Measurements from ENCODE around the gene AGAP2.

AGAP2 gene

GRCh38 chr12:57767876-57768275 lies 29.3 kb upstream of the AGAP2 start:
- no peak for DNase-seq (ENCODE audit: low read depth in 2 of 2)

GRCh38 chr12:57767305-57767698 lies 28.8 kb upstream of the AGAP2 start:
- no peak for DNase-seq (ENCODE audit: low read depth in 2 of 2)

DNA sequence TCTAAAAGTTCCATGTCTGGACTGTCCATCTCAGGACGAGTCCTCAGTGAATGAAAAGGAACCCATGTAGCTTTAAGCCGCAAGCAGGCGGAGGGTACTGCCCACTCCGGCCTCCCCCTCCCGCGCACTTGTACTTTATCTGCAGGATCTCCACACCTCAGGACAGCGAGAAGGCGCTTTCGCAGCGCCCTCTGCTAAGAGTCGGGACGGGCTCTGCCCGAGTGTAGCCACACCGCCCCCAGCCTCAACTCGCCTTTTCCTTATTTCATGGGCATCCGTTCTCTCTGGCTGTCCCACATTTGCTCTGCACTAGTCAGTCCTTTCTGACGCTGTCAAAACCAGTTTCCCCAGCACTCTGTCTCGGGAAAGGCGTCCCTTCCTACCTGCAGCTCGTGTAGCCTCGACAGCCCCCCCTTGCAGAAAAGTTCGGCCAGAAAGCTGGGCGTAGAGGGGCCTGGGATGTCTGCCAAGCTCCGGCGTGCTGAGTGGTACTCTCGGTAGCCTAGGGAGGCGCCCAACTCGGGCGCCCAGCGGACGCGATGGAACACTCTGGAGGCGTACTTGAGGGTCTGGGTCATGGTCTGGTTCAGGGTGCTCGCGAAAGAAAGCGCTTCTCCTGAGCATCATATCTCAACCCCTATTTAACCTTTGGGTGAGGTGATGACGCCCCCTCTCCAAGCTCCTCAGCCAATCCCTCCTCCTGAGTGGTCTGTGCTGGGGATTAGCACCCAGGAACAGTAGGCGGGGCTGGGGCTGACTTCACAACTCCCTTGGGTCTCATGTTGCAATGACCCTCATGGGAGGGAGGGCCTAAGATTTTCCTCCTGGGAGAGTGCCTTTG lies 28.1 kb upstream of the AGAP2 start, which contains the start of gene CYP27B1:
CYP27B1 (minus strand) TSS at position 615 of the 841 bp plus-strand sequence; CDS start at position 578, 37 bp downstream.
- no peak for DNase-seq (ENCODE audit: low read depth in 2 of 2)

- no peak for DNase-seq (ENCODE audit: low read depth in 2 of 2)
Measured at GRCh38 chr12:57765698-57766463, 27.3 kb upstream of the AGAP2 start.

DNA sequence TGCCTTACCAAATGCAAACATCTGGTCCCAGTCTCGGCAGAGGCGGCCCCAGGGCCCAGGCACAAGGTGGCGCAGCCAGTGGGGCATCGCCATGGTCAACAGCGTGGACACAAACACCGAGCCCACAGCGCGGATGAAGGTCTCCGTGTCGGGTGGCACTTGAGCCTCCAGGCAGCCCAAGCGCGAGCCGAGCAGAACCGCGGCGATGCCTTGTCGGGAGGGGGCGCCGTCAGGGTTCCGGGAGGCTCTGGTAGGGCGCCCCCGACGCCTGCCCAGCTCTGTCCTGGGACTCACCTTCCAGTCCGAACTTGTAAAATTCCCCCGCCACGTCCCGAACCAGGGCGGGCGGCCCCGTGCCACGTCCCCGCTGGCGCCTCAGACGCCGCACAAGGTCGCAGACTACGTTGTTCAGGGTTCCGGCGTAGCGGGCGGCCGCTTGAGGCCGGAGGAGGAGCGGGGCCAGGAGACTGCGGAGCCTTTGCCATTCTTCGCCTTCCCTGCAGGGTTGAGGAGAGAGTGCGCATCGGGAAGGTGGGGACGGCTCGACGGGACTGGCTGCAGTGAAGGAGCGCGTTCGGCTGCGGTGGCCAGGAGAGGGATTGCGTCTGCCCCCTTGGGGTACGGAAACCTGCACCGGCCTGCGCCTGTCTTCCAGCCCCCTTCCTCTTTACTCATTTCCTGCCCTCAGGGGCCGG lies 26.6 kb upstream of the AGAP2 start:
- DNase-seq (ENCODE audit: low read depth in 2 of 2): no peak

DNA sequence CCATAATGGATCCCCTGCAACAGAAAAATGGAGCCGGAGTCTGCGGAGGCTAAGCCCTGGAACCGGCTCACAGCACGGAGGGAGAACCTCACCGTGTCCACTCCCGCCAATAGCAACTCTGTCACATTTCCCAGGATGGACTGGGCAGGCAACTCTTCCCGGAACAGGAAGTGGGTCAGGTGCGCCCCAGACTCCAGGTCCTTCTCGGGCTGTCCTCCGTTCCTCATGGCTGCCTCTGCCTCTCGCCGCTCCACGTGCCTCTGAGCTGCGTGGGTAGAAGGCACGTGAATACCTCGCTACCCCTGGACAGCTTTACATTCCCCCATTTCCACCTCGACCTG lies 26.1 kb upstream of the AGAP2 start:
- DNase-seq (ENCODE audit: low read depth in 2 of 2): no peak

DNA sequence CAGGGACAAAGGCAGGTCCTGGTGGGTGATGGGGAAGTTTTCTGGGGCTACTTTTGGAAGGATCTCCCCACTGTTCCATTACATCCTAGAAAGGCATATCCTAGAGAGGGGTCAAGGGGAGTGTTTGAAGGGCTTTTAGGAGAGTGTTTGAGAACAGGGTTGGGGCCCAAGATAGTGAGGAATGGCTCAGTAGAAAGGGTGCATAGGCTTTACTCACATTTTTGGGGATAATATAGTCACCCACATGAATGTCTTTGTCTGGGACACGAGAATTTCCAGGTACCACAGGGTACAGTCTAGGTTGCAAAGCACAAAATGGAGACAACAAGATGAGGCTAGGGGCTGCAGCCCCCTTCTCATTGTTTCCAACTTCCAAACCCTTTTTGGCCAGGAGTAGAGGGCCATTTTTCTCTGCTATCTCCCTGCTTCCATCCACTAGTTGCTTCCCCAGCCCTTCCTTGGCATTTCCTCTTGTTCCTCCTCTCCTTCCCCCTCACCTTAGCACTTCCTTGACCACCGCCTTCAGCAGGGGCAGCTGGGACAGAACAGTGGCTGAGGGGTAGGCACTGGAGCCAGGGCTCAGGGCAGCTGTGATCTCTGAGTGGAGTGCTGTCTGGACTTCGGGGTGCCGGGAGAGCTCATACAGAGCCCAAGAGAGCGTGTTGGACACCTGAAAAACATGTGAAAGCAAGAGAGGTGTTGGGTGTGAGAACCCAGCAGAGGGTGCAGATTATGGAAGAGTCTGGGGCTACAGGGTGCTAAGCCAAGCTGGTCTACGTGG lies 25.5 kb upstream of the AGAP2 start:
- no peak for DNase-seq (ENCODE audit: low read depth in 2 of 2)

- DNase-seq (ENCODE audit: low read depth in 2 of 2): no peak
Measured at GRCh38 chr12:57762463-57762862, 23.9 kb upstream of the AGAP2 start.

- DNase-seq (ENCODE audit: low read depth in 2 of 2): no peak
Measured at GRCh38 chr12:57761391-57761998, 23.0 kb upstream of the AGAP2 start.

DNA sequence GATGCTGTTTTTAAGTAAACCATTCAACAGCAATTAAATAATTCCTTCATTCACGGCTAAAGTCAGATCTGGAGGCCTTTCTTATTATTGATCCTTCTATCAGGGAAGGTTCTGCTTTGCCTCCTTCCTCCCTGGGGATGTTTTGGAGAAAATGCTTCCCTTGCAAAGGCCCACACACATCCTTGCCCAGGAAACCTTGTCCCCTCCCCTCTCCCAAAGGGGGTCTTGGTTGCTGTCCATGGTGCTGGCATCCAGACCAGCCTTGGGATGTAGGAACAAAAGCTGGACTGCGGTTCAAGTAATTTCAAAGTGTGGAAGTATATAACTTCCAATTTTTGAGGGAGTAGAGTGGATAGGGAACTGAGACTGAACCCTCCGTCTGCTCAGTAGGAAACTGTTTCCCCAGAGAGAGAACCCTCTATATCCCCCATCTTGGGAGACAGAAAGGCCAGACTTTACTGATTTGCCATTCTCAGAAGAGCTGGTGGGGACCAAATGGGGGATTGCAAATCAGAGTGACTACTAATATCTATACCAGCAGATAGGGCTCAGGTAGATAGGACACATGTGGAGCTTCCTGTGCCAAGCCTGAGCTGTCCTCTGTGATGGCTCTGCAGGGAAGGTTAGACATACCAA lies 21.9 kb upstream of the AGAP2 start:
- no peak for DNase-seq (ENCODE audit: low read depth in 2 of 2)

DNA sequence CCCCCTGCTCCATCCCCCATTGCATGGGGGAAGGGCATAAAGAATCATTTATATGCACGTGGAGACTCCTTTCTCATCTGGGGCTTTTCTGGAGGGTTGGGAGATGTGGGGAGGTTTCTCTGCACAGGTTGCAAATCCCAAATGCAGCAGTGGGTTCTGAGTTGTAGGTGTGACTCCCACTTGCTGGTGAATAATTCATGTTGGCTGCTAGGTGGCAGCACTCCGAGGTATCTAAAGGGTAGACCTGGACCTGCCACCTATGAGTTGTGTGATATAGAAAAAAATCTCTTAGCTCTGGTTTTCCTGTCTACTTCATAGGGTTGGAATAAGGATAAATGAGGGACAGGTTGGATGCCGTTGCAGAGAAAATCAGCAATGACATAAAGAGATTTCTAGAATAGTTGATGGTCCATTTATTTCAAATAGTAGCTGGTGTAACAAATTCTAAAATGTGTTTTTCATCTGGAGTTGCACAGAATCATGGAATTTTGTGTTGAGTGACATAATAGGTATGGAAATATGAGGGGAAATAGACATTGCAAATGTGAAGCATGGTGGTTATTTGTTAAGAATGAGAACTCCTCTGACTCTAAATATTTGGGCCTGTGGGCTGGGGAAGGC lies 20.9 kb upstream of the AGAP2 start:
- DNase-seq (ENCODE audit: low read depth in 2 of 2): no peak

DNA sequence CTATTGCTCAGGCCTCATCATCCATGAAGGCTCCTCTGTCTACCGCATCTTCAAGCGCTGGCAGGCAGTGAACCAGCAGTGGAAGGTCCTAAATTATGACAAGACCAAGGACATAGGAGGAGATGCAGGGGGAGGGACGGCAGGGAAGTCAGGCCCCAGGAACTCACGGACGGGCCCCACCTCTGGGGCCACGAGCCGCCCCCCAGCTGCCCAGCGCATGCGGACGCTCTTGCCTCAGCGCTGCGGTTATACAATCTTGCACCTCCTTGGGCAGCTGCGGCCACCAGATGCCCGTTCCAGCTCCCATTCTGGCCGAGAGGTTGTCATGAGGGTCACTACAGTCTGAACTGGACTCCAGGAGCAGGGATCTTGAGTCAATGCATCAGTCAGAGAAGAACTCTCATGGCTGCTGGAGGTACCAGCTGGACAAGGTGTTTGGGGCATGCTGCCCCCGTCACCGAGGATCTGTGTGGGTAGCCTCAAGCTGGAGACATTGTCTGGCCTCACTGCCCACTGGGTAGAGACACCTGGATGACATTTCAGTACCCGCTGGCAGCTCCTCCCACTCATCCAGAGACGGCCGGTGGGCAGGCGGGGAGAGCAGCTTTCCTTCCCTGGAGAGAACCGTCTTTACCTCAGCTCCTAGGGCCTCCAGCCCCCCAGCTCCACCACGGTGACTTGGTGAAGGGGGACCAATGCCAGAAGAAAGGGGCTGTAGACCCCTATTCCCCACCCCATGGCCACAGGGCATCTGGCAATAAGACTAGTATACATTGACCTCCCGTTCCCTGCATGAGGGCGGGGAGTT lies 20.2 kb upstream of the AGAP2 start:
- DNase-seq (ENCODE audit: low read depth in 2 of 2): no peak

DNA sequence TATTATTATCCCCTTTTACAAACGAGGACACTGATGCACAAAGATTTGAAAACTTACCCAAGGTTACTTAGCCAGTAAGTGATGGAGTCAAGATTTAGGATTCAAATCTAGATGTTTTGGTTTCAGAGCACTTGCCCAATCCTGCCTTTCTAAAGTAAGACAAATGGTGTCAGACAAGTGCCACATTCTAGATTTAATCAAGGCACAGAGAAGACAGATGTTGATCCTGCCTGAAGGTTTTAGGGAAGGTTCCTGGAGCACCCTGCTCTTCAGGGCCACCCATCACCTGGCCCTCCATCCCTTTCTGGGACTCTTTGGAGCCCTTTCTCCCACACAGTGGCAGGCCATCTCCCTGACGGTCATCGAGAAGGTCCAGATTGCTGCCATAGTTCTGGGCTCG lies 19.2 kb upstream of the AGAP2 start:
- no peak for DNase-seq (ENCODE audit: low read depth in 2 of 2)

DNA sequence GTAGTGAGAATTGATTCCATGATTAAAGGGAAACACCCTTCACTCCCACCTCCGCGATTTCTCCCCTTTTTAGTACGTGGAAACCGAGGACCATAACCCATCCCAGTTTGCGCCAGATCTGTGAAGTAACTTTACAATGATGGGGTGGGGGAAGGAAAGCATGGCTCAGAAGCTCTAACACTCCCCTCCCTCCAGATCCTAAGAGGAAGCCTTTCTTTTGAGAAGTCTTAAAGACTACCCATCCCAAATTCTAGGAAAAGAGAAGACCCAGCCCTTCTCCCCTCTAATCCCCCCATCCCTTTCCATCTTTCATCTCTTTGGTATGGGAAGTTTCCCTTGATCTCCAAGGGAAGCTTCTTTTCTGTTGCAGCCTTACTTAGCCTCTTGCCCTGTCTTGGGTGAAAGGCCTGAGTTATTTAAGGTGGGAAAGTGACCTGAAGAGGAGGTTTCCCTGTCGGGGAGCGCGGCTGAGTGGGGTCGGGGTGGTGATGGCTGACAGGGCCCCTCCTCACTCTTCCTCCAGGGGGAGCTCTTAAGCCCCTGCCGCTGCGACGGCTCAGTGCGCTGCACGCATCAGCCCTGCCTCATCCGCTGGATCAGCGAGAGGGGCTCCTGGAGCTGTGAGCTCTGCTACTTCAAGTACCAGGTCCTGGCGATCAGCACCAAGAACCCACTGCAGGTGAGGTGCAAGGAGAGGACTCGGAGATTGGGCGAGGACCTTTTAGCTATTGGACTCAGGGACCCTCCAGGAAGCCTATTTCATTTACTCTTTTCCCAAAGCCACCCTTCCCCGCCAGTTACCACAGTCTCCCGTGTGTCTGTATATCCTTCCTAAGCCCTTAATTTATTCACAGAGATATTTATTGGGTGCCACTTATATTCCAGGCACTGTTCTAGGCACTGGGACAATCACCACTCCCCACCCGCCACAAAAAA lies 18.1 kb upstream of the AGAP2 start:
- DNase-seq (ENCODE audit: low read depth in 2 of 2): peak in 1 of 2 donors; percentile 48

- no peak for DNase-seq (ENCODE audit: low read depth in 2 of 2)
Measured at GRCh38 chr12:57755454-57756372, 17.2 kb upstream of the AGAP2 start.

GRCh38 chr12:57755194-57755453 lies 16.6 kb upstream of the AGAP2 start:
- DNase-seq (ENCODE audit: low read depth in 2 of 2): no peak

- DNase-seq (ENCODE audit: low read depth in 2 of 2): peak; percentile 60 to 71
Measured at GRCh38 chr12:57754411-57755193, 16.1 kb upstream of the AGAP2 start, which contains the start of gene MARCHF9. TSS of gene MARCHF9 (plus strand) at chr12:57755103. CDS start at chr12:57755529, 426 bp downstream.

Data from activated CD8-positive, alpha-beta memory T cell treated with anti-CD3 and anti-CD28 coated beads for 4 hours (primary cell).